KMS-11 (cell line): Measurements from ENCODE around the gene CCDC188.

ENCODE experiments used
- H2AFZ ChIP-seq: fragments of 200-600 bp; sonication (generic); 2 replicates; pipeline ENCODE4 v1.6.1; 2016; ENCODE audit warnings: antibody characterized with exemption, mixed run types, low read depth
- H3K27ac ChIP-seq: fragments of 200-600 bp; sonication (generic); 2 replicates; pipeline ENCODE4 v1.6.1; 2016; ENCODE audit warnings: mild to moderate bottlenecking, mixed run types
- H3K27me3 ChIP-seq: fragments of 200-600 bp; sonication (generic); 2 replicates; pipeline ENCODE4 v1.6.1; 2017; ENCODE audit warnings: mild to moderate bottlenecking, low read depth, mixed run types, moderate library complexity; ENCODE audit not compliant: insufficient read depth
- H3K36me3 ChIP-seq: fragments of 200-600 bp; sonication (generic); 2 replicates; pipeline ENCODE4 v1.6.1; 2017; ENCODE audit warnings: mild to moderate bottlenecking, mixed run types; ENCODE audit not compliant: insufficient read depth
- H3K4me1 ChIP-seq: fragments of 200-600 bp; sonication (generic); 2 replicates; pipeline ENCODE4 v1.6.1; 2016; ENCODE audit warnings: mild to moderate bottlenecking, low read depth, mixed run types; ENCODE audit not compliant: poor library complexity, severe bottlenecking
- H3K4me2 ChIP-seq: fragments of 200-600 bp; sonication (generic); 2 replicates; pipeline ENCODE4 v1.7.0; 2016; ENCODE audit warnings: mild to moderate bottlenecking, mixed run types
- H3K4me3 ChIP-seq: fragments of 200-600 bp; sonication (generic); IDR thresholded peaks from 2 replicates; pipeline ENCODE4 v1.6.1; 2017; ENCODE audit warnings: low read depth, low read length, mixed read lengths; ENCODE audit not compliant: insufficient read depth
- H3K79me2 ChIP-seq: fragments of 200-600 bp; sonication (generic); 2 replicates; pipeline ENCODE4 v1.6.1; 2016; ENCODE audit warnings: low read depth, mixed run types; ENCODE audit not compliant: insufficient read depth
- H3K9ac ChIP-seq: fragments of 200-600 bp; sonication (generic); 2 replicates; pipeline ENCODE4 v1.6.1; 2016; ENCODE audit warnings: mild to moderate bottlenecking, mixed run types
- H4K20me1 ChIP-seq: fragments of 200-600 bp; sonication (generic); 2 replicates; pipeline ENCODE4 v1.6.1; 2016; ENCODE audit warnings: mild to moderate bottlenecking, mixed run types; ENCODE audit not compliant: insufficient read depth
- TF ChIP-seq, protein P1 (sequence below): fragments of 200-600 bp; sonication (generic); conservative IDR thresholded peaks from 2 replicates; pipeline ENCODE4 v1.6.1; 2017; ENCODE audit warnings: low read depth, mild to moderate bottlenecking, antibody characterized with exemption, low read length, moderate library complexity, mixed read lengths

The CCDC188 gene

DNA sequence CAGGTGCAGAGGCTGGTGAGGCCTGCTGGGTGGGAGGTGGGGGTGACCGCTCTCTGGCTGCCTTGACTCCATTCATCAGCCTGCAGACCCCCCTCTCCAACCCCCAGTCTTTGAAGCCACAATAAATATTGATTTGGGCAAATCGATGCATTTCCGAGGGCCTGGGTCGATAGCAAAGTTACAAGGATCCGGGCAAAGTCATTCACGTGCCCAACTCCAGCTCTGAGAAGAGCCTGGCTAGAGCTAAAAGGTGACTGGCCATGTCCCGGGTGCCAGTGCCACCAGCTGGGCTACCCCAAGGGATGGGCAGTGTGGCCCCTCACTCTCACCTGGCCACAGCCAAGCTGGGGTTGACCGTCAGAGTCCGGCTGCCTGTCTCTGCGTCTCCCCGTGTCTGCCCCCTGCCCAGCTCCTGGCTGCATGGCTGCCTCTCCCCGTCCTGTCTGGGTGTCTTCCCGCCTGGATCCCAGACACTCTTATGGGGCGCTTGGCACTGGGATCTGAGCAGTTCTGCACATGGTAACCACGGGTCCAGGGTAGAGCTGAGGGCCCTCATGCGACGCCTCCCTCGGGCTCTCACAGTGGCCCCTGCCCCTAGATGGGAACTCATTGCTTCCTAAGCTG is 46.7 kb upstream of the CCDC188 start:
- Histone ChIP-seq H2AFZ (no peak overlapping the region), H4K20me1 (no peaks in the 10 kb centered on the region), H3K4me3 (no peak overlapping the region), H3K27me3 (peaks cover 92% of the 10 kb centered on the region), H3K4me1 (no peaks in the 10 kb centered on the region), H3K4me2 (no peak overlapping the region), H3K36me3 (no peaks in the 10 kb centered on the region), H3K79me2 (no peaks in the 10 kb centered on the region), H3K9ac (no peak overlapping the region), H3K27ac (no peak overlapping the region)
- TF ChIP-seq, protein P1, sequence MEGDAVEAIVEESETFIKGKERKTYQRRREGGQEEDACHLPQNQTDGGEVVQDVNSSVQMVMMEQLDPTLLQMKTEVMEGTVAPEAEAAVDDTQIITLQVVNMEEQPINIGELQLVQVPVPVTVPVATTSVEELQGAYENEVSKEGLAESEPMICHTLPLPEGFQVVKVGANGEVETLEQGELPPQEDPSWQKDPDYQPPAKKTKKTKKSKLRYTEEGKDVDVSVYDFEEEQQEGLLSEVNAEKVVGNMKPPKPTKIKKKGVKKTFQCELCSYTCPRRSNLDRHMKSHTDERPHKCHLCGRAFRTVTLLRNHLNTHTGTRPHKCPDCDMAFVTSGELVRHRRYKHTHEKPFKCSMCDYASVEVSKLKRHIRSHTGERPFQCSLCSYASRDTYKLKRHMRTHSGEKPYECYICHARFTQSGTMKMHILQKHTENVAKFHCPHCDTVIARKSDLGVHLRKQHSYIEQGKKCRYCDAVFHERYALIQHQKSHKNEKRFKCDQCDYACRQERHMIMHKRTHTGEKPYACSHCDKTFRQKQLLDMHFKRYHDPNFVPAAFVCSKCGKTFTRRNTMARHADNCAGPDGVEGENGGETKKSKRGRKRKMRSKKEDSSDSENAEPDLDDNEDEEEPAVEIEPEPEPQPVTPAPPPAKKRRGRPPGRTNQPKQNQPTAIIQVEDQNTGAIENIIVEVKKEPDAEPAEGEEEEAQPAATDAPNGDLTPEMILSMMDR, result no peak

DNA sequence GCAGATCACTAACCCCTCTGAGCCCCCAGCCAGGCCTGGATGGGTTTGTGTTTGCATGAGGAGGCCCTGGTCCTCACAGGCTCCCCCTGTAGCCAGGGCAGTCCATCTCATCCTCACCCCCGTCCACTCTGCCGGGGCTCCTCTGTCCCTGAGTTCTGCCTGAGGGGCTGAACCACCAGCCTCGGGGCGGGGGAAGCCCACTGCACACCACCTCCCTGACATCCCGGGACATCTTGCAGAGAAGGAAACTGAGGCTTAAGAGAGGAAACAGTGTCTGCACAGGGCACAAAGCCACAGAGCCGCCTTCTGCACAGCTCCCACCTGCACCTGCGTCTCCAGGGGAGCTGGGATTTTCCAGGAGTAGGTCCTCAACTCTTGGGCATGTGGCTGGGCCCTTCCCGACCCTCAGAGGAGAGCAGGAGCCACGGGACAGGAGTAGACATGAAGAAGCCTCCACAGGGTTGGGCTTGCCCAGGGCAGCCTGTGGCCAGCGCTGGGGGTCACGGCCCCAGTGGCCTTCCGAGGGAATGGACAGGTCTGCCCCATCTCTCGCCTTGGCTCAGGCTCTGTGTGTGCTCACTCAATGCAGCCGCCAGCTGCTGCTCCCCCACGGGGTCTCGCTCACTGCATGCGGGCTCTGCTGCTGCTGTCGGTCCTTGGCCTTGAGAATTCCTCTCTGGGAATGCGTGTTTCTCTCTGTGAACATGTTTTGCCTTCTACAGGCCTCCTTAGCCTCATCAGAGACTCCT is 45.4 kb upstream of the CCDC188 start:
- TF ChIP-seq, protein P1, result no peak
- Histone ChIP-seq H3K79me2 (no peaks in the 10 kb centered on the region), H3K4me2 (no peak overlapping the region), H4K20me1 (no peaks in the 10 kb centered on the region), H3K36me3 (no peaks in the 10 kb centered on the region), H3K27me3 (peaks cover 82% of the 10 kb centered on the region), H3K27ac (no peak overlapping the region), H3K4me3 (no peak overlapping the region), H2AFZ (no peak overlapping the region), H3K9ac (no peak overlapping the region), H3K4me1 (no peaks in the 10 kb centered on the region)

DNA sequence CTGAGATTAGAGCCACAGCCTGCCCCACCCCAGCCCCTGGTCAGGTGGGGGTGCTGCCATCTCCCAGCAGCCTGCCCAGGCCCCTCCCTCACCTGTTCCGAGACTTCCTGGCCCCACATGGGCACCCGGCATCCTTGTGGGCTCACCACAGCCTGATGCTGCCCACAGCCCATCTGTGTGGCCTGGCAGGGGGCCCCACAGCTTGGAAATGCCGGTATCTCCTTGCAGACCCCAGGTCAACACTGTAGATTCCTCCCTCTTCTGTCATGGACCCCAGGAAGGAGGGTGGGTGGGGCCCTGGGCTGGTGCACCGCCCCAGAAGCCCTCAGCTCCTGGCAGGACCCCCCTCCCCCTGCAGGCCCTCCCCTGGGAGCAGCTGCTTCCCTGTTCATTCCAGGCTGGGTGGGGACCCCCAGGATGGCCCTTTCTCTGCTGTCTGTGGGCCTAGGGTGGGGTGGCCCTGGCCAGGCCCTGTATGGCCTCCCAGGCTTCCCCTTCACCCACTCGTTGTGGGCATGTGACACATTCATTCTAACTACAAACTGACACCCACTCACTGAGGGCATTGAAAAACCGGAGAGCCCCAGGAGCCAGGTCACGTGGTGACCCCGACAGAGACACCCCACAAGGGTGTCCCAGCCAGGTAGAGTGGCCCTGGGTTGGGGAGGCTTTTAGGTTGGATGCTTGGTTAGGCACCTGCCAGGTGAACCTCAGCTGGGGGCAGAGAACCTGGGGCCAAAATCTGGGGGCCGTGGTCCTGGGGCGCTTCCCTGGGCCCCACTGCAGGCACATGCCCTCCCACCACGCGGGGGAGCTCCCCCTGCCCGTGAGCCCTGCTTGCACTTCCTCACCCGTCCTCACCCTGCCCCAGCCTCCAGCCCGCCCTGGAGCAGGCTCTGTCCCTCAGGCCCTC is 44.1 kb upstream of the CCDC188 start:
- H3K36me3 ChIP-seq, result no peaks in the 10 kb centered on the region
- H3K79me2 ChIP-seq, result no peaks in the 10 kb centered on the region
- H4K20me1 ChIP-seq, result no peaks in the 10 kb centered on the region
- TF ChIP-seq, protein P1, result no peak
- no peak overlapping the region for H3K9ac ChIP-seq
- H3K27ac ChIP-seq, result no peak overlapping the region
- no peaks in the 10 kb centered on the region for H3K4me1 ChIP-seq
- peaks cover 80% of the 10 kb centered on the region for H3K27me3 ChIP-seq
- no peak overlapping the region for H3K4me2 ChIP-seq
- H2AFZ ChIP-seq, result no peak overlapping the region
- no peak overlapping the region for H3K4me3 ChIP-seq

DNA sequence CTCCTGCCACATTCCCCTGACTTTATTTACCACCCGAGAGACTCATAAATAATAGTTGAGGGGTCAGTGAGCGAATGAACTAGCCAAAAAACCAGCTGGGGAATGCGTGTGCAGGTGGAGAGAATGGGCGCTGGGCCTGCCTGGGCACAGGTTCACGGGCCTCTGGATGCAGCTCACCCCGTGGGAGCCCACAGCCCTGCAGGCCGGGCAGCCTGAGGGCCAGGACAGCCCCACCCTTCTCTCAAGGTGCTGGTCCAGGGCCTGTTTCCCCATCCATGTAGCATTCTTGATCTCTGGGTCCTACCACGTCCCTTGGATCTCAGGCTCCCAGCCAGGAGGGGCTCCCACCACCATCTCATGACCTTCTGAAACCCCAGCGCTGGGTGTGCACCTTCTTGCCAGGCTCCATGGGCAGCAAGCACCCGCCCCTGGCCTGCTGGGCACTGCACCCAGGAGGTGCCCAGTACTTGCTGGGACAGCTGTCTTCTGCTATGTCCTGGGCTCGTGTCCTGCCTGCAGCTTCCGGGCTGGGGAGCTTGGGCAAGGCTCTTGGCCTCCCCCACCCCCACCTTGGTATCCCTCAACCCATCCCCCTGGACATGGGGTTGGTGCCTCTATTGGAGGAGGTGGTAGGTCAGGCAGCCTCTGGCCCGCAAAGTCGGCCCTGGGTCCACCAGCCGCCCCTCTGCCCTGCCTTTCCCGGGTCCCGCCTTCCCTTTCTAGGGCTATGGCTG is 43.1 kb upstream of the CCDC188 start:
- TF ChIP-seq, protein P1, result no peak
- no peak overlapping the region for H3K4me2 ChIP-seq
- no peak overlapping the region for H2AFZ ChIP-seq
- H3K27ac ChIP-seq, result no peak overlapping the region
- H4K20me1 ChIP-seq, result no peaks in the 10 kb centered on the region
- H3K9ac ChIP-seq, result no peak overlapping the region
- H3K79me2 ChIP-seq, result no peaks in the 10 kb centered on the region
- no peaks in the 10 kb centered on the region for H3K4me1 ChIP-seq
- no peak overlapping the region for H3K4me3 ChIP-seq
- no peaks in the 10 kb centered on the region for H3K36me3 ChIP-seq
- peaks cover 76% of the 10 kb centered on the region for H3K27me3 ChIP-seq
